ENCODE measurements around the gene MVD. TPM values are rescaled to one million over a fixed set of nuclear protein-coding genes. Genes with fewer than 3 reads are reported as not detected.
A peak's percentile ranks its signal among the peaks of the same experiment; 100 is the strongest.

The MVD gene
- polyA plus RNA-seq, 3 donors = 9.0 to 17.9 (median 12.2) TPM

GRCh38 chr16:88651276-88651988 is 11.5 kb downstream of the MVD start:
- H3K27ac Mint-ChIP-seq = peak overlapping the region; percentile 91 to 96 (median 95)
- peaks cover 0 to 2% (median 2%) of the 10 kb centered on the region in 3 donors for H3K27me3 Mint-ChIP-seq (ENCODE audit: low read depth in 3 of 3)
- H3K79me2 ChIP-seq (ENCODE audit: insufficient read depth, low read length) = peaks cover 44% of the 10 kb centered on the region
- WGBS (ENCODE audit: insufficient coverage) = 35% methylated on average over 14 of the region's 24 CpGs
- peaks cover 43 to 52% of the 10 kb centered on the region in 2 donors for H3K4me1 ChIP-seq (ENCODE audit: control insufficient read depth in 1 of 2, insufficient read depth in 2 of 2, low read length in 2 of 2)
- H3K27me3 ChIP-seq (ENCODE audit: control insufficient read depth in 2 of 2, insufficient read depth in 2 of 2, low read length in 2 of 2) = no peaks in the 10 kb centered on the region
- peaks cover 44% of the 10 kb centered on the region for H4K20me1 ChIP-seq (ENCODE audit: insufficient read depth, low read length)
- H3K4me3 ChIP-seq (replicated peaks in 1 of 3; ENCODE audit: low read depth in 2 of 3, low read length in 3 of 3) = peak overlapping the region; percentile 79 to 100 (median 81)
- peak; percentile 79 to 96 (median 90) for DNase-seq
- H3K27ac ChIP-seq (ENCODE audit: low read depth in 1 of 2, low read length in 2 of 2) = peak overlapping the region; percentile 83 to 97
- TF ChIP-seq CTCF (IDR thresholded peaks at IDR 0.05) = no peak
- no peaks in the 10 kb centered on the region for H3K9me3 Mint-ChIP-seq
- H3K36me3 ChIP-seq (replicated peaks in 1 of 2; ENCODE audit: control insufficient read depth in 1 of 2, insufficient read depth in 2 of 2, low read length in 2 of 2) = peaks cover 24 to 31% of the 10 kb centered on the region in 2 donors
- intact Hi-C loops (cut with micrococcal nuclease) = loop anchor here (2.0 to 5.0 kb wide), 2 partner anchors 35 to 36 kb away; partner anchors contain the start of gene SNAI3 (in 2 of the 2)
- H3K9ac ChIP-seq (ENCODE audit: insufficient read depth, low read length, poor library complexity, severe bottlenecking) = peak overlapping the region; percentile 93
- peak overlapping the region; percentile 92 to 97 for H3K4me3 Mint-ChIP-seq
- peaks cover 32% of the 10 kb centered on the region for H3K4me1 Mint-ChIP-seq
- no peaks in the 10 kb centered on the region for H3K9me3 ChIP-seq (replicated peaks in 1 of 2; ENCODE audit: control insufficient read depth in 1 of 2, insufficient read depth in 1 of 2, low read length in 2 of 2)
- H2AFZ ChIP-seq (ENCODE audit: insufficient read depth, low read depth, low read length, poor library complexity, severe bottlenecking) = peak overlapping the region; percentile 52
- peak overlapping the region; percentile 93 for H3K4me2 ChIP-seq (replicated peaks; ENCODE audit: extremely low read depth, low read length, poor library complexity, severe bottlenecking)
- H3K36me3 Mint-ChIP-seq = peaks cover 20 to 43% of the 10 kb centered on the region in 2 donors

- Mint-ChIP-seq H3K4me3 (peak within 1 kb of the TSS; percentile 92 to 97), H3K27ac (peak within 1 kb of the TSS; percentile 93 to 96 (median 95)), H3K4me1 (peaks cover 32% of the 10 kb centered on the region), H3K36me3 (peaks cover 24 to 43% of the 10 kb centered on the region in 2 donors), H3K27me3 (ENCODE audit: low read depth in 3 of 3) (peaks cover 0 to 2% (median 2%) of the 10 kb centered on the region in 3 donors), H3K9me3 (peaks cover 0 to 2% (median 0%) of the 10 kb centered on the region in 7 donors)
- peak within 1 kb of the TSS; percentile 93 for H3K4me2 ChIP-seq (replicated peaks; ENCODE audit: extremely low read depth, low read length, poor library complexity, severe bottlenecking)
- WGBS (ENCODE audit: insufficient coverage) = 0% methylated on average over 37 of the region's 41 CpGs
- no peaks in the 10 kb centered on the region for H3K27me3 ChIP-seq (ENCODE audit: control insufficient read depth in 2 of 2, insufficient read depth in 2 of 2, low read length in 2 of 2)
- no peak for TF ChIP-seq CTCF (IDR thresholded peaks at IDR 0.05)
- H3K4me1 ChIP-seq (ENCODE audit: control insufficient read depth in 1 of 2, insufficient read depth in 2 of 2, low read length in 2 of 2) = peaks cover 45 to 53% of the 10 kb centered on the region in 2 donors
- H3K79me2 ChIP-seq (ENCODE audit: insufficient read depth, low read length) = peaks cover 49% of the 10 kb centered on the region
- H3K4me3 ChIP-seq (replicated peaks in 1 of 3; ENCODE audit: low read depth in 2 of 3, low read length in 3 of 3) = peak within 1 kb of the TSS; percentile 79 to 100 (median 81)
- peaks cover 28 to 37% of the 10 kb centered on the region in 2 donors for H3K36me3 ChIP-seq (replicated peaks in 1 of 2; ENCODE audit: control insufficient read depth in 1 of 2, insufficient read depth in 2 of 2, low read length in 2 of 2)
- H3K27ac ChIP-seq (ENCODE audit: low read depth in 1 of 2, low read length in 2 of 2) = peak within 1 kb of the TSS; percentile 83 to 97
- peak within 1 kb of the TSS; percentile 93 for H3K9ac ChIP-seq (ENCODE audit: insufficient read depth, low read length, poor library complexity, severe bottlenecking)
- H4K20me1 ChIP-seq (ENCODE audit: insufficient read depth, low read length) = peaks cover 50% of the 10 kb centered on the region
- H3K9me3 ChIP-seq (replicated peaks in 1 of 2; ENCODE audit: control insufficient read depth in 1 of 2, insufficient read depth in 1 of 2, low read length in 2 of 2) = no peaks in the 10 kb centered on the region
- H2AFZ ChIP-seq (ENCODE audit: insufficient read depth, low read depth, low read length, poor library complexity, severe bottlenecking) = peak within 1 kb of the TSS; percentile 52
- intact Hi-C loops (cut with micrococcal nuclease) = loop anchor here (2.0 to 5.0 kb wide), 2 partner anchors 36 kb away; partner anchors contain the start of gene SNAI3 (in 2 of the 2)
- peak; percentile 70 to 87 (median 84) for DNase-seq
These were observed 12.1 kb downstream of the MVD start, which contains the start of gene CYBA for GRCh38 chr16:88650749-88651275. CYBA (minus strand) TSS chr16:88651053; CDS start chr16:88651013, 40 bp downstream.

Measured in CD14-positive monocyte (primary cell).